GM20431 (cell line): ENCODE measurements around the gene CSKMT.
"Not testable (repeated sequence)": the region's sequence is repeated elsewhere in the genome, so short reads cannot be mapped to it uniquely, and the experiment has no call there.

Experiments used
- in situ Hi-C: fragments of 300-500 bp; cut with MseI, MboI; formaldehyde crosslinking; loops from one replicate; pipeline ENCODE4 v1.15.0; 2020; ENCODE audit warnings: low sequenced_read_pairs; ENCODE audit not compliant: unreplicated experiment

Gene CSKMT

GRCh38 chr11:62680825-62681240, 15.7 kb downstream of the CSKMT start:
- in situ Hi-C loops = no loop called here

GRCh38 chr11:62682518-62682917, 17.4 kb downstream of the CSKMT start:
- in situ Hi-C loops = no loop called here

GRCh38 chr11:62687508-62688396, 22.6 kb downstream of the CSKMT start:
- in situ Hi-C loops = no loop called here

GRCh38 chr11:62688491-62688890, 23.4 kb downstream of the CSKMT start:
- in situ Hi-C loops = no loop called here

GRCh38 chr11:62689421-62690183, 24.5 kb downstream of the CSKMT start, which contains the start of gene LRRN4CL:
Gene LRRN4CL, minus strand, starts transcription at chr11:62689530. Its CDS starts 1,022 bp downstream, at chr11:62688508.
- in situ Hi-C loops = loop anchor here (10.0 kb wide), 1 partner anchor 295 kb away; no protein-coding TSS in a partner anchor

GRCh38 chr11:62693624-62694023, 28.5 kb downstream of the CSKMT start:
- in situ Hi-C loops = loop anchor here (10.0 kb wide), 1 partner anchor 299 kb away; no protein-coding TSS in a partner anchor

- in situ Hi-C loops = loop anchor here (10.0 kb wide), 1 partner anchor 300 kb away; no protein-coding TSS in a partner anchor
Measured at GRCh38 chr11:62694455-62695167, 29.5 kb downstream of the CSKMT start.

- in situ Hi-C loops = no loop called here
Measured at GRCh38 chr11:62702246-62702645, 37.1 kb downstream of the CSKMT start.

- in situ Hi-C loops = not testable (repeated sequence)
Measured at GRCh38 chr11:62703921-62704320, 38.8 kb downstream of the CSKMT start.

- in situ Hi-C loops = no loop called here
Measured at GRCh38 chr11:62705413-62705812, 40.3 kb downstream of the CSKMT start.

- in situ Hi-C loops = no loop called here
Measured at GRCh38 chr11:62705880-62706849, 41.1 kb downstream of the CSKMT start.

GRCh38 chr11:62706850-62707247, 41.7 kb downstream of the CSKMT start:
- in situ Hi-C loops = no loop called here

GRCh38 chr11:62707277-62707861, 42.3 kb downstream of the CSKMT start, which contains the start of the genes BSCL2 and GNG3:
Gene BSCL2, minus strand, starts transcription at chr11:62707424. Its CDS starts 229 bp downstream, at chr11:62707195.
Gene GNG3, plus strand, starts transcription at chr11:62707676. Its CDS starts 620 bp downstream, at chr11:62708296.
- in situ Hi-C loops = no loop called here

- in situ Hi-C loops = no loop called here
Measured at GRCh38 chr11:62708392-62708791, 43.3 kb downstream of the CSKMT start.

- in situ Hi-C loops = no loop called here
Measured at GRCh38 chr11:62708793-62709192, 43.7 kb downstream of the CSKMT start.

GRCh38 chr11:62709247-62710000, 44.3 kb downstream of the CSKMT start:
- in situ Hi-C loops = no loop called here

GRCh38 chr11:62710001-62710345, 44.9 kb downstream of the CSKMT start:
- in situ Hi-C loops = no loop called here

- in situ Hi-C loops = no loop called here
Measured at GRCh38 chr11:62712276-62712812, 47.2 kb downstream of the CSKMT start.
